GM18867 (cell line): Measurements from ENCODE around the gene TENT5C.
A peak's percentile ranks its signal among the peaks of the same experiment; 100 is the strongest.

ENCODE experiments used
- ATAC-seq: cut with Tn5 transposase; IDR thresholded peaks from one replicate; pipeline ENCODE4 v1.9.1; 2021; ENCODE audit warnings: mild to moderate bottlenecking, moderate library complexity; ENCODE audit not compliant: unreplicated experiment

TENT5C gene

DNA sequence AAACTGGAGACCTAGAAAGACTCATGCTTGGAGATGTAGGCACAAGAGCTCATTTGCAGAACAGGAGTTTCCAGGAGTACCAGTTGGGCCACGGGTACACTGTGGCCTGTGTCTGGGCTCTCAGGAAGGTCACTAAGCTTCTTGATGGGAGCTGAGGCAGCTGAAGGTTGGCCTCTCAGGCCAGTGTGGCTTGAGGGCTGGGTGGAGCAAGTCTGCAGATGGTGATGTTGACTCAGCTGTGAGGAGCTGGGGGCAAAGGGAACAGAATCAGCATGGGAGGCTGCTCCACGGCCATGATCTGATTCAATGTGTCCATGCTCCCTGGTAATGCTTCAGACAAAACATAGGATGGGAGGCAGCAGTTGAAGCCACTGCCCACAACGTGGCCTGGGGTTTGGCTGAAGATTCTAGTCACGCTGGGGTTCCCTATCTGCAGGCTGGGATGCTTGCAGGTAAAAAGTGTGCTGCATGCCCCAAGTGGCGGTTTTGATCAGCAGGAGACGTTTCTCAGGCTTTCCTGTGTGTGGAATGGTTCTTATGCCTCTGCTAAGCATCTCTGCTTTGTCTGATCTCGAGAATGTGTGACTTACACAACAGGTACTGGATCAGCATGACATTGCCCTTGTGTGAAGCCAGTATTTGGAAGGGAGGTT, 15.4 kb upstream of the TENT5C start:
- no peak for ATAC-seq

DNA sequence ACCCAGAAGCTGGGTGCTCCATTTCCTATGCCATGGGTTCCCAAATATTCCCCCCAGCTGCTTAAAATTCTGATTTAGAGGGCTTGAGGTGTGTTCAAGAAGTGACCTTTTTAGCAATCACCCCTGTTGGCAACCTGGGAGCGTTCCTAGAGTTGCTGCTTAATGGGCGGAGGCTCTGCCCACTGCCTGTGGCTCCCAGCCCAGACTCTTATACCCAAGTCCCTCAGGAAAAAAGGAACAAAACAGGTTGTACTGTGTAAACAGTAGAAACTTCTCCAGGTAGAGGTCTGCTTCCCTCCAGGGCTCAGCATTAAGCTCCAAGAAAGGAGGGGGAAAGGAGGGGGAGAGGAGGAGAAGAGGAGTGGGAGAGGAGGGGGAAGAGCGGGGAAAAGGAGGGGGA, 14.6 kb upstream of the TENT5C start:
- ATAC-seq, result no peak

DNA sequence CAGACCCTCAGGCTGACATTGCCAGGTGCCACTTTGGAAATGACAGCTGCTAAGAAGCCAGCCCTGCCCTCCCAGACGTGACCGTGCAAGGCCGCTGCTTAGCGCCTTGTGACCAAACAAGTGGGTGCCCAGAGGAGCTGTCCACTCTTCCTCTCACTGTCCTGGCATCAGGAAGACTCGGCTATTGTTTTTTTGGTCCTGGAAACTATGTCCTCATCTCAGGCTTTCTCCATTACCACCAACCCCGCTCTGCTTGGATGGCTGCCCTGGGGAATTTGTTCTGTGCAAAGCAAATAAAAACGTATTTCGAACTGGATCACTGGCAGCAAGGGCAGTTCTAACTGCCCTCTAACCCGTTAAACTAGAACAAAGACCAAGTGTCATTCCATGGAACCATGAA, 13.7 kb upstream of the TENT5C start:
- no peak for ATAC-seq

DNA sequence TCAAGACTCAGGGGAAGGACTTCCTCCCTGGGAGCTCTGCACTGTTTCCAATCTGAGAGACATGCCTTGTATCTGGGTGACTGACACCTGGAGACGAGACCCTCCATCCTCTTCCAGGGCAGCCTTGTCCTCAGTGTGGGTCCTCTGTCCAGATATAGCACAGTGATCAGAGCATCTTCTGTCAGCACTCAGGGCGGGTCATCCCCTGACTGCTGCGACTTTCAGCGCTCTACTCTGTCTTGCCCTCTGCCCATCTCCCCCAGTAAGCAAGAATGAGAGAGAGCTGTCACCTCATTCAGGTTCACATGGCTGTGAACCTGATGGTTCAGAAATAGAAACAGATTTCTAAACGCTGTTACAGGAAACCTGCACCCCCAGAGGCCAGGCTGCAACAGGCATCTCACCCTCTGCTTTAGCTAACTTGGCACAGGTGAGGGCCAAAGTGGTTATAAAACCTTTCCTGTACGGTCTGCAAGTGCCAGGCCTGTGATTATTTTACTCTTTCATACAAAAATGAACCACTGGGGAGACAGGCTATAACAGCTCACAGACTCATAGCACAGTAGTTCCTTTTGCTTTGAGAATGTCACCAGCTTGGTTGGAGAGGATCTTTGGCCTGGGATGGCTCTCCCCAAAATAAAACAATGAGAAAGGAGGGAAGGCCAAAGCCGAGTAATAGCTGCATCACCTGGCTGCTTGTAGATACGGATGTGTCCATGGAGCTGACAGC, 11.4 kb upstream of the TENT5C start:
- peak; percentile 68 for ATAC-seq

DNA sequence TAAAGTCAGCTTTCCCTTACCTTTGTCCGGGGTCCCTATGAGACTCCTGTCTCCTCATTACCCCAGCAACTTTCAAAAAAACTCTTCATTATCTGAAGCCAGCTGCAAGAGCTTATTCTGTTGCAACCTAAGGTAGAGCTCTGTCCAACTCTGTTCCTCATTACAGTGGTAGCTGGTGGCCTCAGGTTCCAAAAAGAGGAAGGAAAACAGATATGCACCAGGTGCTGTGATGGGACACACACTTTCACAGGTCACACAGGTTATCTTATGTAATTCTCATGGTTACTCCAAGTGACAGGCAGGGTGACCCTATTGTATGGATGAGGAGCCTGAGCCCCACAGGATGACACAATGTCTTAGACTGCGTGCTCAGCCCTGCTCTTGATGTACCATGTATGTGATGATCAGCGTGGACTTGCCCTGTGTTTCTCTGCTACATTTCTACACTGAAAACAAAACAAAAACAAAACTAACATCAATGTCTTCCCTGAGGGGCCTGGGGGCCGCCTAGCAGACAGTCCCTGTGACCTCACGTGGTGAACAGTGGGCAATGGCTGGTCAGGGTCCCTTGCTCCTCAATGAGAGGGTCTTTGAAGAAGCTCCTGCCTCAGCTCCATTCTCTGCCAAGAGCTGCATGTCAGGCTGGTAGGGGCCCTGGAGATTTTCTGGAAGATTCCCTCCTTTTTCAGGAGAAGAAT, 9.7 kb upstream of the TENT5C start:
- peak; percentile 55 for ATAC-seq

DNA sequence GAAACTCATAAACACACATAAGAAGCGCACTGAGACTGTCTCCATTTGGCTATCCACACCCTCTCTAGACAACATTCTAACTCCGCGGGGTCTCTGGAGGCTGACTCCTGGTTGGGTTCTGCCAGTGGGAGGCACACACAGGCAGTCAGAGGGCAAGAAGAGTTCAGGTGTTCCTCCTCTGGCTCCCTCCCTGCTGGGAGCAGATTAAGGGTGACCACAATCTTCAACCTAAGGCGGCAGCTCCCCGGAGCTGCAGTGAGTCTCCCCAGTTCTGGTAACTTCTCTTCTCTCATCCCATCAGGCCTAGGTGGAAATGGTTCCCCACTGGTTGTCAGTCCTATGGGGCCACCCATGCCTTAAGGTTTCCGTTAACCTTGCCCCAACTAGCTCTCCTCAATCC, 7.4 kb upstream of the TENT5C start:
- no peak for ATAC-seq

DNA sequence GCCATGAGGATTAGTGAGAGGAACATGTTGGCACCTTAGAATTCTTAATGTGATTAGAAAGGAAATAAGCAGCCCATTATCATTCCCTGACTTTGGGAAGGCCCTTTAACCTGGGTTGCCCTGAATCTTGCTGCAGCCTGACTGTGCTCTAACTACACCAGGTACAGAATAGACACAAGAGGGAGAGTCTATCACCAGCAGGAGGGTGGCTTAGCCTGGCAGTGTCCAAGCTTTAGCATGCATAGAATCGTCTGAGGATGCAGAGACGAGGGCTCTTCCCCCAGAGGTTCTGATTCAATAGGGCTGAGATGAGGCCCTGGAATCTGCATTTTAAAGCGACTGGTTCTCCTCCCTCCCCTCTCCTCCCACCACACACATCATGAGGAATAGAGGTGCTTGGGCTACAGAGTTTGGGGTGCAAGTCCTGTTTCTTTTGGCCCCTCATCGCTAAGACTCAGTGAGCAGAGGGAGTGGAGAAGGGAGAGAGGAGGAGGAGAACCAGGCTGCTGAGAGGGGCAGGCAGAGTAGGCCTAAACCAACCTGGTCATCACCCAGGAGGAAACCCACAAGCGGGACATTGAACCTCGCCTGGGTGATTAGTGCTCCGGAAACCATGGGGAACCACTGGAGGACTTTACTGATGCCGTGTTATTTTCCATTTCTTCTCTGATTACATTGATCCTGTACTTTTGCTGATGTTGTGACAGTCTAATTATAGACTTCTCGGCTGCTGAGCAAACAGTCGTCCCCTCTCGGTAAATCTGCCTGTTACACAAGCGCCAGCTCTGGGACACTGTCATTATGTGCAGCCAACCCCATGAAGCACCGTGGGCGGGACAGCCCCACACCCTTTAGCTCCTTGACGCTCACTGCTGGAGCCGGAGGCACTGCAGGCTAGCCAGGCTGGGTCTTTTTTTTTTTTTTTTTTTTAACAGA, 6.3 kb upstream of the TENT5C start:
- no peak for ATAC-seq

DNA sequence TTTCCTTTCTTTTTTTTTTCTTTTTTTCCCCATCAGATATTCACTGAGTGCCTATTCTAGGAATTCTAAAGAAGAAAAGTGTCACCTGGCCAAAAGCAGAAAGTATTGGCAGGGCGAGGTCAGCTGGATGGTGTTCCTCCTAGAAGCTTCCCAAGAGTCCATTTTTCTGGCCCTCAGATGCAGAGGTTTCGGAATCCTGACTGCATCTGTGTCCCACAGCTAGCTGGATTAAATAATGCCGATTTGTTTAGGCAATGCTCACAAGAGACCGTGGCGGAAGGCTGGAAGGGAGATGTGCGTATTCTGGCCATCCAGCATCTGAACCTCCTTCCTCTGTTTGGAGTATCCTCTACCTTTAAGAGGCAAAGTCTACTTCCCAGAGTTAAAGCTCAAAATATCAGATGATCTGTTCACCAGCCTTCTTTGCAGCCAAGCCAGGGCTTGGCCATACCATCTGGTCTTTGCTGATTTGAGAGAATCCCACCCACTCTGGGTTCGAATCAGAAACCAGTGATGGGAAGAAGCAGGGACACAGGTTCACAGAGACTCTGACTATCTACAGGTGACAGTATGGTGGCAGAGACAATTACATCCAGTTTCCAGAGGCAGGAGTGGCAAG, 5.4 kb upstream of the TENT5C start:
- ATAC-seq, result no peak

DNA sequence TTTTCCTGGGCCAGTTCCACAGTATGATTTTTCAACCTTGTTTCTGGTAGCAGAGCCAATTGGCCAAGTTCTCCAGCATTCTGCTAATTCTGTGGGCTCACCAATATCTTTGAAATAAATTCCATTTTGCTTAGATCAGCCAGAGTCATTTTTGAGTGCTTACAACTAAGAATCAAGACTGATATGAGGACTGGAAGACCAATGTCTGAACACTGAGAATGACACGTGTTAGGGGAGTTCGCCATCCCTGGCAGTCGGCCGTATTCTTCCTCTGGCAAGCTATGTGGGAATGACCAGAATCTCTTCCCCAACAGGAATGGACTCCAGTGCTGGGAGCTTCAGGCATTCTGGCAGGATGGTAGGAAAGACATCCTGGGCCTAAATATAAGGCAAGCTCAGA, 4.9 kb upstream of the TENT5C start:
- ATAC-seq, result no peak

DNA sequence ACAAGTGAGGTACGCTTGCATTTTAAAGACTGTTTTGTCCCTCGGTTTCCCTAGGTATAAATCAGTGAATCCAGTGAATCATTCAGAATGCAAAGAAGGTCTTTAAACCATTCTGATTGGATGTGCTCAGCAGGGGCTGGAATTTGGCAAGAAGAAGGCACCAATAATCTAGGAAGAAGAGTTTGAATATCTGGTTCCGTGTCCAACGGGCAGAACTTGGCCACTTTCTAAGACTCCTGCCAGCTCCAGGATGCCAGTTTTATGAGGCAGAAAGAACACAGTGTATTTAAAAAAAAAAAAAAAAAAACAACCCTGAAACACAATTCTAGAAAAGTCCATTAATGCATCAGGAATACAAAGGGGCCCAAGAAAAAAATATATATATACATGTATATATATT, 3.0 kb upstream of the TENT5C start:
- no peak for ATAC-seq

DNA sequence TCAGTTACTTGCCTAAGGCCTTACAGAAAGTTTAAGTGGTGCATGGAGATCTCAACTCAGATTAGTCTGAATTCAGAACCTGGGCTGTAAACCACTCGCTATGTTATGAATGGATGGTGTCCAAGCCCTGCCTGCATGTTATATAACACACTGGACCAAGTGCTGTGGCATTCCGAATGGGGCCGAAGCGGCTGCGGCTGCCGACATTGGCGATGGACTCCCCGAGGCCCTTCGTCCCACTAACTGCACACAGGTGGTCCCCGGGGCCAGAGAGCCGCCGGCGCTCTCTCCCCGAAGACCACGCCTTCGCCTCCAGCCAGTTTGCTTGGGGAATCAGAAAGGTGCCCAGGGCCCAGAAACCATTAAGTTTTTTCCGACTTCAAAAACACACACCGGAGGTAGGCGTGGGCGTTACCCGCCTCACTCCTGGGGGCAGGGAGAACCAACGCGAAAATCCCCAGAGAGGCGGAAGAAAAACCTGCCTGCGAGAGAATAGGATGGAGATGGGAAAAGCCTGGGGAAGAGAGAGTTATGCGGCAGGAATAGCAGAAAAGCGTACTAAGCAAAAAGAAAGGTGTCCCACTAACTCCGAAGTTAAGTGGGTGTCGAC, 579 bp upstream of the TENT5C start:
- peak; percentile 31 for ATAC-seq

DNA sequence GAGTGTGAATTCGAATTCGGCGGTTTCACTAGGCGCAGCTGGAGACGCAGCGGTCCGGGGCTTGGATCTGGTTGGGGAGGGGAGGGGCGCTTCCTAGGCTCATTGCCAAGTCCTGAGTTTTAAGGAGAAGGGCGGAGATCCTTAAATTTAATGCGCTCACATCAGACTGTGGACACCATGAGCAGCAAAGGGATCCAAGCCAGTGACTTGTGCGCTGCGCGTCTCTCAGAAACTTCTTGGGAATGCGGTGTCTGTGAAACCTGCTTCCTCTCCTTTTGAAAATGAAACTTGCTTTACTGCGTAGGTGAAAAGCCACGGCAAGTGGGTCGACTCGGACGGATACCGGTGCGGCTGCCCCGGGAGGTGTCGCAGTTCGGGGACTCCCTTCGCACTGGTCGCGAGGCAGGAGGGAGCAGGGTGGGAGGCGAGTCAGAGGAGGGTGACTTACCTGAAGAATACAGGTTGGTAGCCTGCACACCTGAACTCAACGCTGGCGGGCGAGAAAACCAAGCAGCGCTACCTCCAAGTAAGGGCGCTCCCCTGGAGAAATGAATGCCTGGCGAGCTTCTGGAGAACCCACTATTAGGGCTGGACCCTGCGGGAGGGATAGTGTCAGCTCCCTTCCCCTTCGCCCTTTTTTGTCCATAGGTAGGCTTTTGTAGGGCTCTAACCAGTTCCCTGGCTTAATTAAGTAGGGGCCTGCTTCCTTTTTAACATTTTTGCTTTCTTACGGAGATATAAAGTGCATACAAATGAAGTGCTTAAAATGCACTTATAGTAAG, 992 bp downstream of the TENT5C start:
- no peak for ATAC-seq

DNA sequence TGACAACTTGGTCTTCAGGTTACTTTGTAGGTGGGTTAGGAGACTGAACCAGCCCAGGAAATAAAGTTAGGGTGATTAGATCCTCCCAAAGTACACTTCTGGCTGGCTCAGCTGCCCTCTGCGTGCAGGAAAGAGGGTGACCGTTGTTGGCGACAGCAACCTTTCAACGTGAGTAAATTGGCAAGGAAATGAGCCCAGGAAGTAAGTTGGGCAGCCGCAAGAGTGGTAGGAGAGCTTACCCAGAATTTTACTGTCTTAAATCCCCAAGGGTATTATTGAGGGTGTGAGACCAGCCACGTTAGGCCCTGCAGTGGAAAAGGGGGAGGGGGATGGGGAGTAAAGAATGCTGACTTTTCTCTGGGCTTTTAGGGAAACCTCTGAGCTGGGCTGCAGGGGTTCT, 1.6 kb downstream of the TENT5C start:
- ATAC-seq, result no peak

DNA sequence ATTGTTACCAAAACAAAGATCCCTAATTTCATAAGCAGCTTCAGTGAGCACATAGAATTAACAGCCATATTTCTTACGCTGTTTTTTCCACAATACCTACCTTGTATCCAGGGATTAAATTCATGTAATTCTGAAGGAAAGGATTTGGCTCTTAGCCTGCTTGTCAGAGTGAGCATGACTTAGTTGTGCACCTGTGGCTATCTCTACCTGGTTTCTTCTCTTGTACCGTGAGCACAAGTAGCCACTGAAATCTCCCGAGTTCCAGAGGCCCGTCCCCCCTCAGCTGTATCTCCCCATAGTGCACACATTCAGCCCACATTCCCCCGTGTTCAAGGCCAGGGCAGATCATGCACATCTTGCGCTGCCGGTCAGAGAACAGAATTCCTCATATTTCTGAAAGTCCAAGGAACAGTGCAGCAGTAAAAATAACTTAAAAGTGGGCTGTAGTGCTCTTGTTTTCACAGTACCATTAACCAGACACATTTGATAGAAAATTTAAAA, 2.3 kb downstream of the TENT5C start:
- ATAC-seq, result no peak

DNA sequence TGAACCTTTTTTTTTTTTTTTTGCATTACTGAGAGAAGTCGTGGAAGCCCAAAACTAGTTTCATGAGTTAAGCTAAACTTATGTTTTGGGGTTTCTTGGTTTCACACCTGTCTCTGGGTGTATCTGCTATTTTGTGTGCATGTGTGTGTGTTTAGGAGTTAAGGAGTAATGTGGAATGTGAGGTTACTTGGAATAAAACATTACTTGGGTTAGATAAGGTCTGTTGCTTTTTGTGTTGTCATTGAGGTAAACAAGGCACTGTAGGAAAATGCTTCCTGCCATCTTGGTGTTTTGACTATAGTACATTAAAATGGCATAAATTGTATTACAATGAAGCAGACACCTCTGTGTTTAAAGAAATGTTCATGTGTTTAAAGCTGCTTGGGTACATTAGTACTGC, 2.9 kb downstream of the TENT5C start:
- no peak for ATAC-seq

DNA sequence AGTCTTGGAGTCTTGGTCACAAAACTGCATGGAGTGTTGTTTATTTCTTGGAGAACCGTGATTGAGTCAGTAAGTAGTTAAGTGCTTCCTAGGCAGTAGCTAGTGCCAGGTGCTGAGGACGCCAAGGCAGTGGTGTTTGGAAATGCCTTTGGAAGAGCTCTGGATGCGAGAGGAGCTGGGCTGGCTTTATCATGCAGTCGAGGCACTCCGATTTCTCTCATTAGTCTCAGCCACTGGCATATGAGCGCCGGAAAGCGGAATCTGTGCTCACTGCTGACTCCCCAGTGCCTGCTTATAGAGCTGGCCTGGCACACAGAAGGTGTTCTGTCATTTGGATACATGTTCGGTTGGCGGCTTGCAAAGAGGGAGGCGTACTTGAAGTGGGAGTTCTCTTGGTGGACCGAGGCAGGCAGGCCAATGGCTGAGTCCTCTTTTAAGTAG, 3.6 kb downstream of the TENT5C start:
- ATAC-seq, result no peak

DNA sequence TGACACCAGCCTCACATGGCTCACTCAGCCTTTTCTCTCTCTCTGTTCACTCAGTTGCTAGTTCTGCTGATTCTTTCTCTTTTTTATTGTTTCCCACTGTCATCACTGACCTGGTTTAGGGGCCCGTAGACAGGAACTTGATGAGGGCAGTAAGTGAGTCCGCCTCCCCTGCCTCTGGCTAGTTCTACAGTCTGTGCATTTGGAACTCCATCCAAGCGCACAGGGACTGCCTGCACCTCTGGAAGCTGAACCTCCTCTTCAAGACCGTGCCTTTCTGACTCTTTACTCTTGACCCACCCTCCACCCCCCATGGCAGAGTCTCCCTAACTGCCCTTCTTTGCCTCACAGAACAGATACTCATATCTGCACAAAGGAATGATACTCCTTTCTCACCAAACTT, 4.2 kb downstream of the TENT5C start:
- no peak for ATAC-seq

DNA sequence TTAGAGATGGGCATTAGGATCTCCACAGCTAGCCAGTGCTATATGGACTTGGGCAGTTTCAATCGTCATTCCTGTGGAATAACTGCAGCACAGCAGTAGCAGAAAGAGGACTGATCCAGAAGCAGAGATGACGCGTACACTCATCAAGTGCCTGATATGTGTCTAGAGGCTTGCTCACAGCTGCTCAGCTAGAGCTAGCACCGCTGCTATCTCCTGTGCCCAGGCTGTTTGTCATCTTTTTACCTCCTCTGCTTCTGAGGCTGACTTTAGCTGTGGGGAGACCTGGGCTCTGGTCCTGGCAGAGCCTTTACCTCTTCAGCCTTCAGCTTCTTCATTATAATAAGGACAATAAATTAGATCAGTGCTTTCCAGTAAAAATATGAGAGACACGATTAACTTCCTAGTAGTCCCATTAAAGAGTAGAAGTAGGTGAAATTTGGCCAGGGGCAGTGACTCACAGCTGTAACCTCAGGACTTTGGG, 5.3 kb downstream of the TENT5C start:
- ATAC-seq, result no peak

DNA sequence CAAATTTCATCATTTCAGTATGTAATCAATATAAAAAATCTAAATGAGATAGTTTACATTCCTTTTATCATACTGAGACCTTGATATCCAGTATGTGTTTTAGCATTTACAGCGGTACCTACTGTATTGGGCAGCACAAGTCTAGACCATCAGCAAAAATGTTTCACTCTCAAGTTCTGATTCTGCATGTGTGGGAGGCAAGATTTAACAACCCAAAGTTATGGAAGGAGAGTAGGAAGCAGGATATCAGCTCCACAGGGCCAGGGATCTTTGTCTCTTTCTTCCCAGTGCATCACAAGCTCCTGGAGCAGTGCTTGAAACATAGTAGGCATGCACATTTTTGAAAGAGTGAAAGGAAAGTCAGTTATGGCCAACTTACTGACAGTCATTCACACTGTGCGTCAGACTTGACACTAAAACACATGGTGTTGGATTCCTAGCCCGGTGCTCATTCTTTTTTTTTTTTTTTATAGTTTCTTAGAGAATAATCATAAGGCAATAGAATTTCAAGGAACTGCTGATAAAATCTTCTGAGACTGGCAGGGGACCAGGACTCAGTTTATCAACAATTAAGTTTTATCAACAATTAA, 6.1 kb downstream of the TENT5C start:
- no peak for ATAC-seq
